ENCODE results near the gene TTC39A. TPM values are rescaled to one million over a fixed set of nuclear protein-coding genes. Genes with fewer than 3 reads are reported as not detected.
"Not testable (repeated sequence)": the region's sequence is repeated elsewhere in the genome, so short reads cannot be mapped to it uniquely, and the experiment has no call there.

TTC39A gene
- total RNA-seq, 1 donor from 2014 or later = 79.0 TPM

- no peak for DNase-seq (ENCODE audit: low read depth)
These were observed 63.6 kb downstream of the TTC39A start for GRCh38 chr1:51266791-51267190.

- DNase-seq (ENCODE audit: low read depth) = no peak
These were observed 64.2 kb downstream of the TTC39A start for GRCh38 chr1:51266181-51266580.

GRCh38 chr1:51265618-51266017 is 64.7 kb downstream of the TTC39A start:
- DNase-seq (ENCODE audit: low read depth) = no peak

- peak; percentile 88 for DNase-seq (ENCODE audit: low read depth)
These were observed 65.9 kb downstream of the TTC39A start for GRCh38 chr1:51264451-51264850.

- DNase-seq (ENCODE audit: low read depth) = no peak
These were observed 67.0 kb downstream of the TTC39A start for GRCh38 chr1:51263147-51263877.

- DNase-seq (ENCODE audit: low read depth) = no peak
These were observed 75.0 kb downstream of the TTC39A start for GRCh38 chr1:51255331-51255730.

GRCh38 chr1:51253691-51254090 is 76.7 kb downstream of the TTC39A start:
- DNase-seq (ENCODE audit: low read depth) = no peak

GRCh38 chr1:51252366-51252765 is 78.0 kb downstream of the TTC39A start:
- no peak for DNase-seq (ENCODE audit: low read depth)

GRCh38 chr1:51251165-51251564 is 79.2 kb downstream of the TTC39A start:
- not testable (repeated sequence) for DNase-seq (ENCODE audit: low read depth)

GRCh38 chr1:51250729-51251128 is 79.6 kb downstream of the TTC39A start:
- DNase-seq (ENCODE audit: low read depth) = not testable (repeated sequence)

GRCh38 chr1:51249445-51249844 is 80.9 kb downstream of the TTC39A start:
- DNase-seq (ENCODE audit: low read depth) = no peak

- no peak for DNase-seq (ENCODE audit: low read depth)
These were observed 82.9 kb downstream of the TTC39A start for GRCh38 chr1:51247499-51247898.

GRCh38 chr1:51247022-51247421 is 83.3 kb downstream of the TTC39A start:
- no peak for DNase-seq (ENCODE audit: low read depth)

GRCh38 chr1:51242546-51242945 is 87.8 kb downstream of the TTC39A start:
- no peak for DNase-seq (ENCODE audit: low read depth)

- no peak for DNase-seq (ENCODE audit: low read depth)
These were observed 89.2 kb downstream of the TTC39A start for GRCh38 chr1:51241119-51241518.

GRCh38 chr1:51240084-51240483 is 90.3 kb downstream of the TTC39A start:
- no peak for DNase-seq (ENCODE audit: low read depth)

- no peak for DNase-seq (ENCODE audit: low read depth)
These were observed 92.3 kb downstream of the TTC39A start for GRCh38 chr1:51238034-51238403.

GRCh38 chr1:51237351-51238033 is 92.9 kb downstream of the TTC39A start:
- DNase-seq (ENCODE audit: low read depth) = peak; percentile 57

Other genes starting within 250 kb of the TTC39A start
- 0.15 TPM in 1 of 2 replicates, not detected in the other for gene C1orf185, start 228.3 kb downstream of the TTC39A start, total RNA-seq
- gene RNF11, start 94.3 kb downstream of the TTC39A start, total RNA-seq = 117 and 165 TPM in 2 replicates
- 52.3 and 67.6 TPM in 2 replicates for gene EPS15, start 188.7 kb upstream of the TTC39A start, total RNA-seq

Data from renal cortical epithelial cell (primary cell).